HG02973 (cell line): ENCODE measurements around the gene WNT8A.
A peak's percentile ranks its signal among the peaks of the same experiment; 100 is the strongest.
"Not testable (repeated sequence)": the region's sequence is repeated elsewhere in the genome, so short reads cannot be mapped to it uniquely, and the experiment has no call there.

Experiments
- ATAC-seq: cut with Tn5 transposase; IDR thresholded peaks from one replicate; pipeline ENCODE4 v1.9.1; 2021; ENCODE audit warnings: moderate library complexity; ENCODE audit not compliant: unreplicated experiment

The WNT8A gene

GRCh38 chr5:138083702-138084101, at the start of gene WNT8A:
Gene WNT8A (plus strand): TSS chr5:138084033. CDS start chr5:138084128, 95 bp downstream.
- no peak for ATAC-seq

- peak; percentile 42 for ATAC-seq
Measured at GRCh38 chr5:138035605-138036537, 48.0 kb upstream of the WNT8A start.

- ATAC-seq = no peak
Measured at GRCh38 chr5:138037271-138037670, 46.6 kb upstream of the WNT8A start.

- ATAC-seq = no peak
Measured at GRCh38 chr5:138037907-138038633, 45.8 kb upstream of the WNT8A start.

GRCh38 chr5:138038826-138039225, 45.0 kb upstream of the WNT8A start:
- no peak for ATAC-seq

GRCh38 chr5:138045283-138045682, 38.5 kb upstream of the WNT8A start:
- not testable (repeated sequence) for ATAC-seq

GRCh38 chr5:138051441-138052296, 32.2 kb upstream of the WNT8A start:
- ATAC-seq = no peak

- not testable (repeated sequence) for ATAC-seq
Measured at GRCh38 chr5:138052718-138053117, 31.1 kb upstream of the WNT8A start.

- ATAC-seq = no peak
Measured at GRCh38 chr5:138053554-138053953, 30.3 kb upstream of the WNT8A start.

- no peak for ATAC-seq
Measured at GRCh38 chr5:138054206-138054605, 29.6 kb upstream of the WNT8A start.

- no peak for ATAC-seq
Measured at GRCh38 chr5:138054847-138055558, 28.8 kb upstream of the WNT8A start.

- ATAC-seq = no peak
Measured at GRCh38 chr5:138064526-138064925, 19.3 kb upstream of the WNT8A start.

GRCh38 chr5:138065102-138065501, 18.7 kb upstream of the WNT8A start:
- ATAC-seq = no peak

GRCh38 chr5:138067945-138068344, 15.9 kb upstream of the WNT8A start:
- no peak for ATAC-seq

- peak; percentile 56 for ATAC-seq
Measured at GRCh38 chr5:138068742-138069600, 14.9 kb upstream of the WNT8A start.

- not testable (repeated sequence) for ATAC-seq
Measured at GRCh38 chr5:138070026-138070425, 13.8 kb upstream of the WNT8A start.

GRCh38 chr5:138077064-138077696, 6.7 kb upstream of the WNT8A start:
- no peak for ATAC-seq

GRCh38 chr5:138078006-138078643, 5.7 kb upstream of the WNT8A start:
- no peak for ATAC-seq
